BE2C (cell line): ENCODE results near the gene CSGALNACT2.
A peak's percentile ranks its signal among the peaks of the same experiment; 100 is the strongest.
"Not testable (repeated sequence)": the region's sequence is repeated elsewhere in the genome, so short reads cannot be mapped to it uniquely, and the experiment has no call there.

Source experiments
- DNase-seq: peaks from one replicate; pipeline ENCODE4 v3.0.0-alpha.2; 2020
- H3K27me3 ChIP-seq: fragments of 250-450 bp; sonication (Bioruptor Pico); 2 replicates; pipeline ENCODE4 v1.5.1; 2020; ENCODE audit warnings: mild to moderate bottlenecking
- H3K36me3 ChIP-seq: fragments of 250-450 bp; sonication (Bioruptor Pico); 2 replicates; pipeline ENCODE4 v1.5.1; 2020; ENCODE audit warnings: mild to moderate bottlenecking
- H3K4me1 ChIP-seq: fragments of 250-450 bp; sonication (Bioruptor Pico); 2 replicates; pipeline ENCODE4 v1.5.1; 2020
- H3K4me3 ChIP-seq: 2 replicates; pipeline ENCODE4 v1.5.1; 2011; ENCODE audit warnings: low read depth, low read length
- H3K9me3 ChIP-seq: fragments of 250-450 bp; sonication (Bioruptor Pico); 2 replicates; pipeline ENCODE4 v1.5.1; 2020
- CTCF ChIP-seq: IDR thresholded peaks from 2 replicates; pipeline ENCODE4 v1.5.1; 2012; ENCODE audit warnings: mild to moderate bottlenecking, low read depth, low read length

The CSGALNACT2 gene

GRCh38 chr10:43137717-43138020 lies 576 bp upstream of the CSGALNACT2 start:
- Histone ChIP-seq H3K9me3 (no peaks in the 10 kb centered on the region), H3K27me3 (no peaks in the 10 kb centered on the region; the same call in 1 of the 2 replicates), H3K36me3 (no peaks in the 10 kb centered on the region), H3K4me3 (peak overlapping the region; percentile 88), H3K4me1 (no peaks in the 10 kb centered on the region; the same call in 1 of the 2 replicates)
- peak; percentile 78 for DNase-seq
- TF ChIP-seq CTCF = no peak

- peak overlapping the region; percentile 89 for H3K4me3 ChIP-seq
- no peaks in the 10 kb centered on the region for H3K36me3 ChIP-seq
- no peak for DNase-seq
- no peak for TF ChIP-seq CTCF
- H3K9me3 ChIP-seq = no peaks in the 10 kb centered on the region
- H3K27me3 ChIP-seq = no peaks in the 10 kb centered on the region
- H3K4me1 ChIP-seq = no peaks in the 10 kb centered on the region; the same call in 1 of the 2 replicates
Measured at GRCh38 chr10:43138757-43139241, 554 bp downstream of the CSGALNACT2 start.

GRCh38 chr10:43141421-43141820 lies 3.2 kb downstream of the CSGALNACT2 start:
- no peak for DNase-seq
- no peaks in the 10 kb centered on the region for H3K36me3 ChIP-seq
- H3K9me3 ChIP-seq = no peaks in the 10 kb centered on the region
- H3K4me1 ChIP-seq = no peaks in the 10 kb centered on the region; the same call in 1 of the 2 replicates
- no peak for TF ChIP-seq CTCF
- H3K27me3 ChIP-seq = no peaks in the 10 kb centered on the region
- no peak overlapping the region for H3K4me3 ChIP-seq

- no peak overlapping the region for H3K4me3 ChIP-seq
- no peaks in the 10 kb centered on the region for H3K27me3 ChIP-seq
- no peaks in the 10 kb centered on the region for H3K9me3 ChIP-seq
- no peaks in the 10 kb centered on the region for H3K36me3 ChIP-seq
- DNase-seq = no peak
- H3K4me1 ChIP-seq = no peaks in the 10 kb centered on the region
- no peak for TF ChIP-seq CTCF
Measured at GRCh38 chr10:43145311-43145710, 7.1 kb downstream of the CSGALNACT2 start.

- not testable (repeated sequence) for DNase-seq, H3K4me1 ChIP-seq, H3K27me3 ChIP-seq, H3K4me3 ChIP-seq, H3K9me3 ChIP-seq, H3K36me3 ChIP-seq
Measured at GRCh38 chr10:43145936-43146335, 7.7 kb downstream of the CSGALNACT2 start.

GRCh38 chr10:43151371-43151770 lies 13.1 kb downstream of the CSGALNACT2 start:
- H3K4me3 ChIP-seq = no peak overlapping the region
- no peak for DNase-seq
- no peak for TF ChIP-seq CTCF

GRCh38 chr10:43153901-43154300 lies 15.7 kb downstream of the CSGALNACT2 start:
- no peaks in the 10 kb centered on the region for H3K27me3 ChIP-seq
- no peak for DNase-seq
- no peak overlapping the region for H3K4me3 ChIP-seq
- H3K9me3 ChIP-seq = no peaks in the 10 kb centered on the region
- peaks cover 2% of the 10 kb centered on the region; the same call in 1 of the 2 replicates for H3K4me1 ChIP-seq
- no peak for TF ChIP-seq CTCF
- no peaks in the 10 kb centered on the region for H3K36me3 ChIP-seq

More at GRCh38 chr10:43151371-43151770, 13.1 kb downstream of the CSGALNACT2 start:
- no peaks in the 10 kb centered on the region for H3K9me3 ChIP-seq
- H3K27me3 ChIP-seq = no peaks in the 10 kb centered on the region
- H3K36me3 ChIP-seq = no peaks in the 10 kb centered on the region
- H3K4me1 ChIP-seq = peaks cover 1% of the 10 kb centered on the region; the same call in 1 of the 2 replicates
